Hepatic stellate cell (primary cell): ENCODE results near the gene EFNA1.
"Not testable (repeated sequence)": the region's sequence is repeated elsewhere in the genome, so short reads cannot be mapped to it uniquely, and the experiment has no call there.

Experiments used
- DNase-seq: peaks from one replicate; pipeline ENCODE4 v3.0.0; 2011; ENCODE audit warnings: low spot score

The EFNA1 gene

GRCh38 chr1:155092641-155093040 lies 35.0 kb upstream of the EFNA1 start:
- no peak for DNase-seq

- no peak for DNase-seq
These were observed 33.6 kb upstream of the EFNA1 start for GRCh38 chr1:155093911-155094621.

GRCh38 chr1:155094622-155094948 lies 33.1 kb upstream of the EFNA1 start:
- DNase-seq = no peak

- DNase-seq = no peak
These were observed 28.3 kb upstream of the EFNA1 start for GRCh38 chr1:155099331-155099730.

- DNase-seq = no peak
These were observed 24.4 kb upstream of the EFNA1 start for GRCh38 chr1:155103325-155103724.

GRCh38 chr1:155104605-155105534 lies 22.8 kb upstream of the EFNA1 start:
- DNase-seq = no peak

- no peak for DNase-seq
These were observed 22.1 kb upstream of the EFNA1 start for GRCh38 chr1:155105604-155106011.

GRCh38 chr1:155106862-155107261 lies 20.8 kb upstream of the EFNA1 start:
- DNase-seq = no peak

GRCh38 chr1:155107309-155108264 lies 20.1 kb upstream of the EFNA1 start:
- no peak for DNase-seq

- no peak for DNase-seq
These were observed 19.4 kb upstream of the EFNA1 start for GRCh38 chr1:155108296-155108695.

- DNase-seq = no peak
These were observed 17.3 kb upstream of the EFNA1 start for GRCh38 chr1:155110381-155110780.

GRCh38 chr1:155110826-155111225 lies 16.9 kb upstream of the EFNA1 start:
- no peak for DNase-seq

- no peak for DNase-seq
These were observed 14.2 kb upstream of the EFNA1 start for GRCh38 chr1:155113450-155113980.

GRCh38 chr1:155116113-155116764 lies 11.4 kb upstream of the EFNA1 start:
- no peak for DNase-seq

- no peak for DNase-seq
These were observed 10.1 kb upstream of the EFNA1 start for GRCh38 chr1:155117610-155118009.

- not testable (repeated sequence) for DNase-seq
These were observed 9.6 kb upstream of the EFNA1 start for GRCh38 chr1:155118090-155118489.

- DNase-seq = no peak
These were observed 7.4 kb upstream of the EFNA1 start for GRCh38 chr1:155120253-155120652.

GRCh38 chr1:155121249-155121648 lies 6.4 kb upstream of the EFNA1 start:
- DNase-seq = no peak

GRCh38 chr1:155122308-155122707 lies 5.4 kb upstream of the EFNA1 start:
- no peak for DNase-seq

- DNase-seq = no peak
These were observed 3.9 kb upstream of the EFNA1 start for GRCh38 chr1:155123801-155124200.
